Spinal cord (tissue), 10 donors: Measurements from ENCODE around the gene UNC93B1. TPM values are rescaled to one million over a fixed set of nuclear protein-coding genes. Genes with fewer than 3 reads are reported as not detected.

Experiments used
- DNase-seq, 6 donors: peaks; one replicate each; pipeline versions ENCODE4 v3.0.0 to v3.0.0-alpha.2; 2013 to 2015; ENCODE audit warnings: low spot score in 6 of 6, low read depth in 4 of 6
- H3K27ac ChIP-seq: one replicate; pipeline ENCODE4 v1.5.1; 2013; ENCODE audit warnings: low read depth, low read length, control low read depth
- H3K27me3 ChIP-seq: one replicate; pipeline ENCODE4 v1.6.1; 2013; ENCODE audit warnings: low read length; ENCODE audit not compliant: control insufficient read depth, insufficient read depth
- H3K36me3 ChIP-seq: one replicate; pipeline ENCODE4 v1.6.1; 2013; ENCODE audit warnings: low read length; ENCODE audit not compliant: control insufficient read depth, insufficient read depth
- H3K4me1 ChIP-seq: one replicate; pipeline ENCODE4 v1.6.1; 2013; ENCODE audit warnings: low read length; ENCODE audit not compliant: control insufficient read depth, insufficient read depth
- H3K4me3 ChIP-seq: one replicate; pipeline ENCODE4 v1.5.1; 2013; ENCODE audit warnings: low read depth, low read length, control low read depth
- H3K9me3 ChIP-seq: one replicate; pipeline ENCODE4 v1.6.1; 2013; ENCODE audit warnings: low read length; ENCODE audit not compliant: control insufficient read depth, insufficient read depth
- WGBS: methylation state at CpG from one replicate; pipeline ENCODE4 v1.1.5; 2013; ENCODE audit warnings: missing lambda C conversion rate; ENCODE audit not compliant: insufficient coverage; 5-methylcytosine and 5-hydroxymethylcytosine counted together
- polyA plus RNA-seq, 2 donors: library from polyadenylated mRNA; unstranded; fragments of 120-200 nt; gene quantifications; one replicate each; pipeline ENCODE4 v1.2.1, GENCODE V29; 2013; ENCODE audit not compliant: insufficient read length in 2 of 2
- total RNA-seq, 2 donors: library from RNA; depleted of rRNA in 1 of 2; stranded (reverse); fragments of 120-200 nt in 1 of 2; fragments of >200 nt in 1 of 2; gene quantifications; one replicate each; pipeline versions ENCODE4 v1.2.3 to v1.2.4, GENCODE V29; 2013 to 2014
- donor health status: healthy.

Gene UNC93B1
- total and polyA plus RNA-seq, 4 donors, result 11.3 to 14.8 (median 12.4) TPM

- WGBS, result 95% methylated on average over 7 of the region's 8 CpGs
- Histone ChIP-seq H3K4me1 (peaks cover 71% of the 10 kb centered on the region), H3K27ac (no peak overlapping the region), H3K9me3 (no peaks in the 10 kb centered on the region), H3K4me3 (no peak overlapping the region), H3K27me3 (no peaks in the 10 kb centered on the region), H3K36me3 (peaks cover 2% of the 10 kb centered on the region)
- DNase-seq, result no peak
Observed at GRCh38 chr11:68015467-68015866, 11.6 kb upstream of the UNC93B1 start.

DNA sequence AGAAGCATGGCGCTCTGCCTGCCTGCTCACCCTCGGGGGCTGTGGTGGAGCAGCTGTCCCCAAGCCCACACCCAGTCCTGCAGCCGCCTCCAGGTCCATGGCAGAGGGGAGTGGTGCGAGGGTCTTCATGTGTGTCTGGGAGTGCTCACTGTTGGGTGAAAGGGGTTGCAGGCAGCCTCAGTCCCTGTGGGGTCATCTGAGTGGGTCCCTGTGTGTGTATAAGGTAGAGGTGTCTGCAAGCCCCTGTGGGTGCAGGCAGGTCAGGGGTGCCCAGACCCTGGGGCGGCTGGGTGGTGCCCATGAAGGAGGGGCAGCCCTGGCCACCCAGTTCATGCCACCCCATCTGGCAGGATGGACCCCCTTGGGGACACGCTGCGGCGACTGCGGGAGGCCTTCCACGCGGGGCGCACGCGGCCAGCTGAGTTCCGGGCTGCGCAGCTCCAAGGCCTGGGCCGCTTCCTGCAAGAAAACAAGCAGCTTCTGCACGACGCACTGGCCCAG is 11.1 kb upstream of the UNC93B1 start:
- Histone ChIP-seq H3K9me3 (no peaks in the 10 kb centered on the region), H3K27ac (no peak overlapping the region), H3K4me1 (peaks cover 73% of the 10 kb centered on the region), H3K4me3 (no peak overlapping the region), H3K36me3 (peaks cover 2% of the 10 kb centered on the region), H3K27me3 (no peaks in the 10 kb centered on the region)
- WGBS, result 92% methylated on average over 19 of the region's 19 CpGs
- no peak for DNase-seq

GRCh38 chr11:68014157-68014946 is 10.5 kb upstream of the UNC93B1 start:
- Histone ChIP-seq H3K4me3 (no peak overlapping the region), H3K4me1 (peaks cover 80% of the 10 kb centered on the region), H3K27ac (no peak overlapping the region), H3K36me3 (peaks cover 2% of the 10 kb centered on the region), H3K27me3 (no peaks in the 10 kb centered on the region), H3K9me3 (no peaks in the 10 kb centered on the region)
- 59% methylated on average over 9 of the region's 16 CpGs for WGBS
- DNase-seq, result no peak

- Histone ChIP-seq H3K4me1 (peaks cover 86% of the 10 kb centered on the region), H3K27ac (peak overlapping the region; percentile 47), H3K9me3 (no peaks in the 10 kb centered on the region), H3K4me3 (no peak overlapping the region), H3K36me3 (peaks cover 2% of the 10 kb centered on the region), H3K27me3 (no peaks in the 10 kb centered on the region)
- WGBS, result 83% methylated on average over 13 of the region's 14 CpGs
- DNase-seq, result no peak
Observed at GRCh38 chr11:68013611-68014156, 9.8 kb upstream of the UNC93B1 start.

DNA sequence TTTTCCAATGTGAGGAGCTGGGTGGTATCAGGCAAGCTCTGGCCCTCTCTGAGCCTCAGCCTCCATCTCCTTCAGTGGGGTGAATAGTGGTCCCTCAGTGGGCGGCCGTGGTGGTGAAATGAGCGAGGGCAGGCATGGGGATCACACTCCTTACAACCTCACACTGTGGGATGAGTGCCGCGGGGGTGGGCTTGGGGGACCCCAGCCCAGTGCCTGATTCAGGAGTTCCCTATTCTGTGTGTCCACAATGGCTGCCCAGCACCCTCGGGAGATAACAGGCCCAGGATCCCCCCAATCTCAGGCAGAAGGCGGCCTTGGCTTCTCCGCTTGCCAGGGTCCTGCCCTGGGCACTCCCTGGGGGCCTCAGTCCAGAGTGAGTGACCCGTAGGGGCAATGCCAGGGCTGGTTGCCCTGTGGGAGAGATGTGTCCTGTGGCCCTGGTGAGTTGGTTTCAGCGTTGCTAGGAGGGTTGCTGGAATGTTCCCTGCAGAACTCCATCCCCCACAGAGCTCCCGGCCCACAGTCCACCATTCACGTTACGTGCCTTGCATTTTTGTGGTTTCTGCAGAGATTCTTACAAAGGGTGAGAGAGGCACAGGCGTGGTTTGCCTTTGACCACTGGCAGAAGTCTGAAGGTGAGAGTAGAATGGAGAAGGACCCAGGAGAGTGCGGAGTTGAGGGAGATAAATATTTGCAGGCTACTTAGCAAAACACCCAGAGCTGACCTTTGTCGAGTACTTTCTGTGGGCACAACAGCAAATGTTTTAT is 9.1 kb upstream of the UNC93B1 start:
- no peaks in the 10 kb centered on the region for H3K27me3 ChIP-seq
- H3K9me3 ChIP-seq, result no peaks in the 10 kb centered on the region
- peak in 5 of 6 donors; percentile 38 to 82 (median 64) for DNase-seq
- no peak overlapping the region for H3K4me3 ChIP-seq
- 20% methylated on average over 6 of the region's 16 CpGs for WGBS
- H3K36me3 ChIP-seq, result peaks cover 2% of the 10 kb centered on the region
- peaks cover 93% of the 10 kb centered on the region for H3K4me1 ChIP-seq
- peak overlapping the region; percentile 47 for H3K27ac ChIP-seq

DNA sequence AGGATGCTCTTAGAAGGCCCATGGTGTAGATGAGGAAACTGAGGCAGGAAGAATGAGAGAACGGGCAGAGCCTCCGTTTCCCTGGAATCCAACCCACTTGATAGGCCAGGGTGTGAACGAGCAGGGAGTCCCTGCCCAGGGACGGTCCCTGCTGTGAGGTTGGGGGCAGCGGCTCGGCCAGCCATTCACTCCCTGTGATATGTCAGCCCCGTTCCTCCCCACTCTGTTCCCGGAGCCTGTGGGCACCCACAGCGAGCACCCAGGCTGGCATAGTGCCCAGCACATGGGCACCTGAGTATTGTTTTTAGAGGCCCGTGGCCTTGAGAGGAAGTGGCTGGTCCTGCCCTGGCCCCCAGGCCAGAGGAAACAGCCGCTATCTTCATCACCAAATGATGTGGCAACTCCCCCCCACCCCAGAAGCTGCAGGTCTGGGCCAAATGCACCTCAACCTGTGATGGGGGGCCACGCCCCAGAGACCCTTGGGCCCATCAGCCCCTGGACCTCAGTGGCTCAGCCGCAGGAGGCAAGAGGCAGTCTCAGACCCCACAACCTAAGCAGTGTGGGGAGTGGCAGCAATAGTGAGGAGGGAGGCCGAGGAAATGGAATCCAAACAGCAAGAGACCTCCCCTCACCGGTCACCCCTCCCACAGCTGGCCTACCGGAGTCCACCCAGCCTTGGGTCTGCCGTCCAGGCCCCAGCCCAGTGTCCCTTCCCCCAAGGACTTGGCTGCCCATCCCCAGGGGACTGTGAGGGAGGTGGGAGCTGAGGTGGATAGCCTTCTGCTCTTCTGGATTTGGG is 8.3 kb upstream of the UNC93B1 start:
- WGBS, result 85% methylated on average over 10 of the region's 17 CpGs
- no peaks in the 10 kb centered on the region for H3K9me3 ChIP-seq
- H3K36me3 ChIP-seq, result peaks cover 5% of the 10 kb centered on the region
- H3K27ac ChIP-seq, result no peak overlapping the region
- no peak for DNase-seq
- H3K27me3 ChIP-seq, result no peaks in the 10 kb centered on the region
- H3K4me1 ChIP-seq, result peaks cover 90% of the 10 kb centered on the region
- H3K4me3 ChIP-seq, result no peak overlapping the region

GRCh38 chr11:68011051-68011943 is 7.4 kb upstream of the UNC93B1 start:
- no peak for DNase-seq
- 69% methylated on average over 14 of the region's 16 CpGs for WGBS
- H3K27ac ChIP-seq, result peak overlapping the region; percentile 64
- no peaks in the 10 kb centered on the region for H3K9me3 ChIP-seq
- peaks cover 81% of the 10 kb centered on the region for H3K4me1 ChIP-seq
- peaks cover 5% of the 10 kb centered on the region for H3K36me3 ChIP-seq
- no peak overlapping the region for H3K4me3 ChIP-seq
- H3K27me3 ChIP-seq, result no peaks in the 10 kb centered on the region

- Histone ChIP-seq H3K9me3 (no peaks in the 10 kb centered on the region), H3K36me3 (peaks cover 5% of the 10 kb centered on the region), H3K4me3 (no peak within 1 kb of the TSS), H3K4me1 (peaks cover 78% of the 10 kb centered on the region), H3K27ac (peak within 1 kb of the TSS; percentile 64), H3K27me3 (no peaks in the 10 kb centered on the region)
- WGBS, result 19% methylated on average over 32 of the region's 33 CpGs
- DNase-seq, result peak; percentile 38 to 87 (median 64)
Observed at GRCh38 chr11:68010090-68011041, 6.5 kb upstream of the UNC93B1 start, which contains the start of gene ALDH3B1. ALDH3B1 (plus strand) TSS chr11:68010327; CDS start chr11:68015298, 4,971 bp downstream.
